Posterior vena cava (tissue), 2 donors: ENCODE results near the gene GALNTL6. TPM values are rescaled to one million over a fixed set of nuclear protein-coding genes. Genes with fewer than 3 reads are reported as not detected.
A peak's percentile ranks its signal among the peaks of the same experiment; 100 is the strongest.

Experiments used
- DNase-seq: peaks from one replicate; pipeline ENCODE4 v3.0.0-alpha.2; 2020; ENCODE audit warnings: low spot score
- intact Hi-C, 2 donors: fragments of 100-400 bp; cut with DNase I; formaldehyde crosslinking; loops; one replicate each; pipeline versions ENCODE4 v1.14.1 to v1.14.2; 2022 to 2023
- total RNA-seq, 2 donors: library from RNA; stranded (reverse); fragmentation: NEBNext Ultra II Directional; extraction: Animal tissue kit (Norgen Biotek cat#: 25700); gene quantifications; one replicate each; pipeline ENCODE4 v1.2.1, GENCODE V29; 2021
- donor health status: DM: yes; HTN: yes; CAD: no.
- donor health status: DM: yes; HTN: yes; CAD: no.

The GALNTL6 gene
- total RNA-seq, 2 donors from 2014 or later, result not detected

- intact Hi-C loops, result no loop called here
These were observed 62.1 kb downstream of the GALNTL6 start for GRCh38 chr4:171875291-171875690.

GRCh38 chr4:171876636-171877035, 63.4 kb downstream of the GALNTL6 start:
- intact Hi-C loops, result no loop called here
- no peak for DNase-seq

More at GRCh38 chr4:171875291-171875690, 62.1 kb downstream of the GALNTL6 start:
- no peak for DNase-seq

- intact Hi-C loops, result no loop called here
- DNase-seq, result no peak
These were observed 66.9 kb downstream of the GALNTL6 start for GRCh38 chr4:171880136-171880535.

- DNase-seq, result no peak
- intact Hi-C loops, result no loop called here
These were observed 76.5 kb downstream of the GALNTL6 start for GRCh38 chr4:171889681-171890080.

GRCh38 chr4:171891038-171891437, 77.8 kb downstream of the GALNTL6 start:
- no peak for DNase-seq
- intact Hi-C loops, result no loop called here

GRCh38 chr4:171896426-171896825, 83.2 kb downstream of the GALNTL6 start:
- intact Hi-C loops, result no loop called here
- DNase-seq, result no peak

- intact Hi-C loops, result no loop called here
These were observed 106.1 kb downstream of the GALNTL6 start for GRCh38 chr4:171919314-171919713.

GRCh38 chr4:171920901-171921300, 107.7 kb downstream of the GALNTL6 start:
- intact Hi-C loops, result no loop called here
- no peak for DNase-seq

More at GRCh38 chr4:171919314-171919713, 106.1 kb downstream of the GALNTL6 start:
- no peak for DNase-seq

- intact Hi-C loops, result no loop called here
- no peak for DNase-seq
These were observed 111.7 kb downstream of the GALNTL6 start for GRCh38 chr4:171924746-171925376.

- intact Hi-C loops, result no loop called here
- DNase-seq, result no peak
These were observed 115.1 kb downstream of the GALNTL6 start for GRCh38 chr4:171928336-171928735.

GRCh38 chr4:171929477-171929876, 116.3 kb downstream of the GALNTL6 start:
- no peak for DNase-seq
- intact Hi-C loops, result no loop called here

- DNase-seq, result peak; percentile 71
- intact Hi-C loops, result no loop called here
These were observed 116.7 kb downstream of the GALNTL6 start for GRCh38 chr4:171929907-171930306.

GRCh38 chr4:171932238-171932637, 119.0 kb downstream of the GALNTL6 start:
- no peak for DNase-seq
- intact Hi-C loops, result no loop called here

GRCh38 chr4:171940656-171941055, 127.5 kb downstream of the GALNTL6 start:
- no peak for DNase-seq
- intact Hi-C loops, result no loop called here

- no peak for DNase-seq
- intact Hi-C loops, result no loop called here
These were observed 134.2 kb downstream of the GALNTL6 start for GRCh38 chr4:171947400-171947799.

- intact Hi-C loops, result no loop called here
- no peak for DNase-seq
These were observed 134.8 kb downstream of the GALNTL6 start for GRCh38 chr4:171948038-171948437.

- DNase-seq, result no peak
- intact Hi-C loops, result no loop called here
These were observed 141.4 kb downstream of the GALNTL6 start for GRCh38 chr4:171954650-171955049.

- intact Hi-C loops, result no loop called here
- DNase-seq, result no peak
These were observed 143.5 kb downstream of the GALNTL6 start for GRCh38 chr4:171956678-171957077.

- intact Hi-C loops, result no loop called here
- no peak for DNase-seq
These were observed 148.9 kb downstream of the GALNTL6 start for GRCh38 chr4:171962110-171962509.

- intact Hi-C loops, result no loop called here
- no peak for DNase-seq
These were observed 153.2 kb downstream of the GALNTL6 start for GRCh38 chr4:171966356-171966755.

GRCh38 chr4:171978216-171978615, 165.0 kb downstream of the GALNTL6 start:
- DNase-seq, result no peak
- intact Hi-C loops, result no loop called here

- DNase-seq, result no peak
- intact Hi-C loops, result no loop called here
These were observed 166.3 kb downstream of the GALNTL6 start for GRCh38 chr4:171979461-171979860.
